ENCODE data around the gene CETN1.

Gene CETN1

GRCh38 chr18:577643-578375, 2.4 kb upstream of the CETN1 start:
- H3K4me2 ChIP-seq: no peak overlapping the region
- no peak overlapping the region for H3K27ac ChIP-seq
- TF ChIP-seq CTCF (conservative IDR thresholded peaks at IDR 0.05; ENCODE audit: low read depth, low read length): no peak
- H3K4me3 ChIP-seq (IDR thresholded peaks at IDR 0.05; ENCODE audit: insufficient read depth, low read depth, low read length): no peak overlapping the region
- no peaks in the 10 kb centered on the region for H3K4me1 ChIP-seq (ENCODE audit: low read depth, poor library complexity, severe bottlenecking)
- no peak overlapping the region for H3K9ac ChIP-seq
- no peaks in the 10 kb centered on the region for H4K20me1 ChIP-seq (ENCODE audit: insufficient read depth)
- no peaks in the 10 kb centered on the region for H3K27me3 ChIP-seq (ENCODE audit: insufficient read depth, low read depth)
- H3K79me2 ChIP-seq (ENCODE audit: insufficient read depth, low read depth): no peaks in the 10 kb centered on the region
- no peaks in the 10 kb centered on the region for H3K36me3 ChIP-seq (ENCODE audit: insufficient read depth)
- no peak overlapping the region for H2AFZ ChIP-seq (ENCODE audit: low read depth)

GRCh38 chr18:579238-579637, 942 bp upstream of the CETN1 start:
- H3K27me3 ChIP-seq (ENCODE audit: insufficient read depth, low read depth): no peaks in the 10 kb centered on the region
- no peak overlapping the region for H3K4me3 ChIP-seq (IDR thresholded peaks at IDR 0.05; ENCODE audit: insufficient read depth, low read depth, low read length)
- no peak for TF ChIP-seq CTCF (conservative IDR thresholded peaks at IDR 0.05; ENCODE audit: low read depth, low read length)
- no peak overlapping the region for H3K4me2 ChIP-seq
- H3K27ac ChIP-seq: no peak overlapping the region
- H3K4me1 ChIP-seq (ENCODE audit: low read depth, poor library complexity, severe bottlenecking): no peaks in the 10 kb centered on the region
- no peaks in the 10 kb centered on the region for H4K20me1 ChIP-seq (ENCODE audit: insufficient read depth)
- no peaks in the 10 kb centered on the region for H3K36me3 ChIP-seq (ENCODE audit: insufficient read depth)
- H3K79me2 ChIP-seq (ENCODE audit: insufficient read depth, low read depth): no peaks in the 10 kb centered on the region
- H3K9ac ChIP-seq: no peak overlapping the region
- no peak overlapping the region for H2AFZ ChIP-seq (ENCODE audit: low read depth)

DNA sequence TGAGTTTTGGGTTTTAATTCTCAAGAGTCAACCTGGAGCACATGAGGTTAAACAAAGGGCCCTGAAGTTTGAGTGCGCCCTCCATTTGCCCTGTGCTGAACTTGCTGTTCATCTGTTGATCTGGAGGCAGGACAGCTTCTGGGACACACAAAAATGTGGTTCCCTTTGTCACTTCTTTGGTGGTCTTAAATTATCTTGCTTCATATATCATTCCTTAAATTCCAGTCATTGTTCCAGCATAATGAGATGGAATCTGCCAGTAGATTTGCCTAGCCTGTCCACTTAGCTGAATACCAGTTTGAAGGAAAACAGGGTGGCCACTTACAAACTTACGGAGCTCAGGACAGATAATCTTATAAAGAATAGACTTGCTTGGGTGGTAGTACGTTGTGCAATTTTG, 916 bp downstream of the CETN1 start:
- Histone ChIP-seq H3K9ac (no peak overlapping the region), H3K4me3 (IDR thresholded peaks at IDR 0.05; ENCODE audit: insufficient read depth, low read depth, low read length) (no peak overlapping the region), H2AFZ (ENCODE audit: low read depth) (no peak overlapping the region), H4K20me1 (ENCODE audit: insufficient read depth) (no peaks in the 10 kb centered on the region), H3K27ac (no peak overlapping the region), H3K27me3 (ENCODE audit: insufficient read depth, low read depth) (no peaks in the 10 kb centered on the region), H3K4me1 (ENCODE audit: low read depth, poor library complexity, severe bottlenecking) (no peaks in the 10 kb centered on the region), H3K79me2 (ENCODE audit: insufficient read depth, low read depth) (no peaks in the 10 kb centered on the region), H3K36me3 (ENCODE audit: insufficient read depth) (no peaks in the 10 kb centered on the region), H3K4me2 (no peak overlapping the region)
- TF ChIP-seq CTCF (conservative IDR thresholded peaks at IDR 0.05; ENCODE audit: low read depth, low read length): no peak

DNA sequence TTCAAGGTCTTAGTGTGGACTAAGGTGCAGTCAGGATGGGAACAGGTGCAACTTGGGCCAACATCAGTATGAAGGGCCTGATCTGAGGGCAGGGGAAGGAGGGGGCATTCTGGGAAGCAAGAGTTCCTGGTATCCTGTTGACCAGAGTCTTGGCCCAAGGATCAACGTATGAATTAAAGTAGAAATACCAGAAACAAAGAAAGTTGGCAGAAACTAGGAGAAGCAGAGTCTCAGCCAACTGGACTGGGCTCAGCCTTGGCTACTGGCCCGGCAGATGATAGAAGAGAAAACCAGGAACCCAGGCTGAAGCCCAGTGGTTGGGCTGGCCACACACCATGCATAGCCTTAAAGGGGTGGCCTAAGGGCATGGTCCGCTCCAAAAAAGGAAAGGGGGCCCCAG, 2.3 kb downstream of the CETN1 start:
- H4K20me1 ChIP-seq (ENCODE audit: insufficient read depth): no peaks in the 10 kb centered on the region
- no peak overlapping the region for H3K4me3 ChIP-seq (IDR thresholded peaks at IDR 0.05; ENCODE audit: insufficient read depth, low read depth, low read length)
- no peak overlapping the region for H3K9ac ChIP-seq
- H3K36me3 ChIP-seq (ENCODE audit: insufficient read depth): no peaks in the 10 kb centered on the region
- H3K79me2 ChIP-seq (ENCODE audit: insufficient read depth, low read depth): no peaks in the 10 kb centered on the region
- H3K27ac ChIP-seq: no peak overlapping the region
- no peak overlapping the region for H3K4me2 ChIP-seq
- no peak for TF ChIP-seq CTCF (conservative IDR thresholded peaks at IDR 0.05; ENCODE audit: low read depth, low read length)
- no peaks in the 10 kb centered on the region for H3K27me3 ChIP-seq (ENCODE audit: insufficient read depth, low read depth)
- H2AFZ ChIP-seq (ENCODE audit: low read depth): no peak overlapping the region
- H3K4me1 ChIP-seq (ENCODE audit: low read depth, poor library complexity, severe bottlenecking): no peaks in the 10 kb centered on the region

Data from KMS-11 (cell line).